ENCODE data around the gene JAG2.

DNA sequence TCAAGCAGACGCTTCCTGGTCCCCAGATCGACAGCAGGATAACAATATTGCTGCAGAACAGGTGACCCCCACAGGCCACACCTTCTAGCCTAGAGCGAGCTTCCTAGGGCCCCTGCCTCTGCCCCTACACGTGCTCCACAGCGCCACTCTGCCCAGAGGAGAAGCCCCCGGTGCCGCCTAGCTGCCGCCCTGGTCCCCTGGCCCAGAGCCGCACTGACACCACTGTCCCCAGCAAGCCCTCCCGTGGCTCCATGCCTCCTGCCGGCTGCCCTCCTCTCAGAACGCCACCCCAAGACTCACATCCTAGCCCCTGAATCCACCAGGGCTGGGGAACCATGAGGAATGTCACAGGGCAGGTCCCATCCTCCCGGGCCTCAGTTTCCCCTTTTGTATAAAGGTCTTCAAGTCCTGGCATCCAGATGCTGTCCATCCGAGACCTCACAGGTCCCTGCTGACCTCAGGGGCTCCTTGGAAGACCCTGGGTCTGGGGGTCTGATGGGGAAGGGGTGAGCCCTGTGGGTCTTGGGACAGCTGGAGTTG lies 31.0 kb downstream of the JAG2 start:
- TF ChIP-seq, protein P1, sequence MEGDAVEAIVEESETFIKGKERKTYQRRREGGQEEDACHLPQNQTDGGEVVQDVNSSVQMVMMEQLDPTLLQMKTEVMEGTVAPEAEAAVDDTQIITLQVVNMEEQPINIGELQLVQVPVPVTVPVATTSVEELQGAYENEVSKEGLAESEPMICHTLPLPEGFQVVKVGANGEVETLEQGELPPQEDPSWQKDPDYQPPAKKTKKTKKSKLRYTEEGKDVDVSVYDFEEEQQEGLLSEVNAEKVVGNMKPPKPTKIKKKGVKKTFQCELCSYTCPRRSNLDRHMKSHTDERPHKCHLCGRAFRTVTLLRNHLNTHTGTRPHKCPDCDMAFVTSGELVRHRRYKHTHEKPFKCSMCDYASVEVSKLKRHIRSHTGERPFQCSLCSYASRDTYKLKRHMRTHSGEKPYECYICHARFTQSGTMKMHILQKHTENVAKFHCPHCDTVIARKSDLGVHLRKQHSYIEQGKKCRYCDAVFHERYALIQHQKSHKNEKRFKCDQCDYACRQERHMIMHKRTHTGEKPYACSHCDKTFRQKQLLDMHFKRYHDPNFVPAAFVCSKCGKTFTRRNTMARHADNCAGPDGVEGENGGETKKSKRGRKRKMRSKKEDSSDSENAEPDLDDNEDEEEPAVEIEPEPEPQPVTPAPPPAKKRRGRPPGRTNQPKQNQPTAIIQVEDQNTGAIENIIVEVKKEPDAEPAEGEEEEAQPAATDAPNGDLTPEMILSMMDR (IDR thresholded peaks at IDR 0.05), result no peak
- TF ChIP-seq POLR2AphosphoS5 (IDR thresholded peaks at IDR 0.05) (no peak), POLR2A (IDR thresholded peaks at IDR 0.05) (no peak)

All from suprapubic skin (tissue), 4 donors.